Measurements from ENCODE around the gene SLC22A3. TPM values are rescaled to one million over a fixed set of nuclear protein-coding genes. Genes with fewer than 3 reads are reported as not detected.

The SLC22A3 gene
- total and polyA plus RNA-seq, 2 of the 13 experiments (the other 11 are each of a cell fraction or from before 2014, with no cell fraction given), result 12.0 to 31.5 TPM

- TF ChIP-seq KMT2A (CRISPR knock-in tag; IDR thresholded peaks at IDR 0.05) (peak; percentile 78; the same call in 1 of the 2 replicates), RAD21 (CRISPR knock-in tag; IDR thresholded peaks at IDR 0.05) (peak; percentile 37; the same call in 1 of the 2 replicates), FOXP4 (CRISPR knock-in tag; IDR thresholded peaks at IDR 0.05) (peak; percentile 62), FOXO4 (CRISPR knock-in tag; conservative IDR thresholded peaks at IDR 0.05) (no peak), KDM3A (CRISPR knock-in tag; IDR thresholded peaks at IDR 0.05; ENCODE audit: low read depth) (peak; percentile 68; the same call in 1 of the 2 replicates), ERF (CRISPR knock-in tag; IDR thresholded peaks at IDR 0.05) (0 out of 2 replicates have a peak, but pooled peaks have one; percentile 21), KLF9 (CRISPR knock-in tag; IDR thresholded peaks at IDR 0.05; ENCODE audit: low read depth) (no peak), ASH2L (IDR thresholded peaks at IDR 0.05; ENCODE audit: insufficient read length, low read depth, low read length) (peak; percentile 82), MTERF4 (CRISPR knock-in tag; IDR thresholded peaks at IDR 0.05) (no peak), CEBPB (IDR thresholded peaks at IDR 0.05; ENCODE audit: borderline replicate concordance, low read depth, low read length) (peak; percentile 95), TARDBP (CRISPR knock-in tag; IDR thresholded peaks at IDR 0.05) (peak; percentile 80), NFE2L2 (IDR thresholded peaks at IDR 0.05; ENCODE audit: low read length) (no peak), NR2F1 (CRISPR knock-in tag; IDR thresholded peaks at IDR 0.05) (peak in 1 of 2 experiments; percentile 48; a peak in 1 of 4 replicates), MIER2 (CRISPR knock-in tag; IDR thresholded peaks at IDR 0.05) (0 out of 2 replicates have a peak, but pooled peaks have one; percentile 28), ZNF512B (CRISPR knock-in tag; IDR thresholded peaks at IDR 0.05; ENCODE audit: borderline replicate concordance) (peak; percentile 21; the same call in 1 of the 2 replicates), THRA (CRISPR knock-in tag; IDR thresholded peaks at IDR 0.05; ENCODE audit: borderline replicate concordance) (peak; percentile 70), TFDP1 (CRISPR knock-in tag; IDR thresholded peaks at IDR 0.05; ENCODE audit: borderline replicate concordance) (0 out of 2 replicates have a peak, but pooled peaks have one; percentile 52), BCL6 (CRISPR knock-in tag; IDR thresholded peaks at IDR 0.05) (peak; percentile 64), KAT8 (CRISPR knock-in tag; IDR thresholded peaks at IDR 0.05) (peak; percentile 66)
Measured at GRCh38 chr6:160393891-160394653, 45.9 kb downstream of the SLC22A3 start (continued).

All from HepG2 (cell line).